NK-92 treated with Interleukin-12 subunit alpha and Interleukin-12 subunit beta, amount 100 ng/mL, for 24 hours (cell line): ENCODE results near the gene SEBOX.
A peak's percentile ranks its signal among the peaks of the same experiment; 100 is the strongest.

Source experiments
- DNase-seq: peaks from one replicate; lab custom pipeline; 2025; lab: John Stamatoyannopoulos, UW

The SEBOX gene

GRCh38 chr17:28392491-28392890 is 27.5 kb upstream of the SEBOX start:
- DNase-seq = no peak

- no peak for DNase-seq
Measured at GRCh38 chr17:28391401-28391800, 26.4 kb upstream of the SEBOX start.

- DNase-seq = no peak
Measured at GRCh38 chr17:28390984-28391383, 26.0 kb upstream of the SEBOX start.

- no peak for DNase-seq
Measured at GRCh38 chr17:28390563-28390962, 25.6 kb upstream of the SEBOX start.

- no peak for DNase-seq
Measured at GRCh38 chr17:28390141-28390540, 25.1 kb upstream of the SEBOX start.

- no peak for DNase-seq
Measured at GRCh38 chr17:28388106-28388505, 23.1 kb upstream of the SEBOX start.

GRCh38 chr17:28386391-28386790 is 21.4 kb upstream of the SEBOX start:
- DNase-seq = no peak

- DNase-seq = no peak
Measured at GRCh38 chr17:28385406-28385805, 20.4 kb upstream of the SEBOX start.

- DNase-seq = no peak
Measured at GRCh38 chr17:28385037-28385400, 20.0 kb upstream of the SEBOX start.

GRCh38 chr17:28384281-28385036 is 19.5 kb upstream of the SEBOX start:
- DNase-seq = no peak

- DNase-seq = no peak
Measured at GRCh38 chr17:28381141-28381825, 16.3 kb upstream of the SEBOX start.

GRCh38 chr17:28379814-28380801 is 15.1 kb upstream of the SEBOX start:
- no peak for DNase-seq

GRCh38 chr17:28372945-28373274 is 7.9 kb upstream of the SEBOX start:
- DNase-seq = no peak

- no peak for DNase-seq
Measured at GRCh38 chr17:28372203-28372944, 7.4 kb upstream of the SEBOX start.

GRCh38 chr17:28371245-28372202 is 6.5 kb upstream of the SEBOX start, which contains the start of gene SARM1:
Gene SARM1, plus strand, starts transcription at chr17:28371694. Its CDS starts 339 bp downstream, at chr17:28372033.
- DNase-seq = peak; percentile 92

- DNase-seq = no peak
Measured at GRCh38 chr17:28370744-28371103, 5.7 kb upstream of the SEBOX start.

GRCh38 chr17:28370035-28370743 is 5.2 kb upstream of the SEBOX start, which contains the start of gene VTN:
Gene VTN, minus strand, starts transcription at chr17:28370307. Its CDS starts 104 bp downstream, at chr17:28370203.
- no peak for DNase-seq

- no peak for DNase-seq
Measured at GRCh38 chr17:28369684-28370034, 4.7 kb upstream of the SEBOX start.

GRCh38 chr17:28368915-28369683 is 4.1 kb upstream of the SEBOX start:
- no peak for DNase-seq
